Keratinocyte (primary cell): ENCODE results near the gene ARHGAP24.

ENCODE experiments used
- EZH2 ChIP-seq: IDR thresholded peaks from one replicate; pipeline ENCODE4 v1.6.1; 2012; ENCODE audit warnings: inconsistent platforms, mild to moderate bottlenecking, low read length, moderate library complexity
- TF ChIP-seq, protein P1 (sequence below), 3 experiments: IDR thresholded peaks in 1 of 3; conservative IDR thresholded peaks in 1 of 3; optimal IDR thresholded peaks in 1 of 3; 2 replicates in 2 of 3; 3 replicates in 1 of 3; pipeline versions ENCODE3 to v1.5.1; 2011; ENCODE audit warnings: low read length in 3 of 3, mild to moderate bottlenecking in 3 of 3, moderate library complexity in 2 of 3, control low read depth in 1 of 3, inconsistent platforms in 1 of 3; ENCODE audit not compliant: insufficient read depth in 2 of 3; ENCODE audit errors: extremely low read depth in 1 of 3

DNA sequence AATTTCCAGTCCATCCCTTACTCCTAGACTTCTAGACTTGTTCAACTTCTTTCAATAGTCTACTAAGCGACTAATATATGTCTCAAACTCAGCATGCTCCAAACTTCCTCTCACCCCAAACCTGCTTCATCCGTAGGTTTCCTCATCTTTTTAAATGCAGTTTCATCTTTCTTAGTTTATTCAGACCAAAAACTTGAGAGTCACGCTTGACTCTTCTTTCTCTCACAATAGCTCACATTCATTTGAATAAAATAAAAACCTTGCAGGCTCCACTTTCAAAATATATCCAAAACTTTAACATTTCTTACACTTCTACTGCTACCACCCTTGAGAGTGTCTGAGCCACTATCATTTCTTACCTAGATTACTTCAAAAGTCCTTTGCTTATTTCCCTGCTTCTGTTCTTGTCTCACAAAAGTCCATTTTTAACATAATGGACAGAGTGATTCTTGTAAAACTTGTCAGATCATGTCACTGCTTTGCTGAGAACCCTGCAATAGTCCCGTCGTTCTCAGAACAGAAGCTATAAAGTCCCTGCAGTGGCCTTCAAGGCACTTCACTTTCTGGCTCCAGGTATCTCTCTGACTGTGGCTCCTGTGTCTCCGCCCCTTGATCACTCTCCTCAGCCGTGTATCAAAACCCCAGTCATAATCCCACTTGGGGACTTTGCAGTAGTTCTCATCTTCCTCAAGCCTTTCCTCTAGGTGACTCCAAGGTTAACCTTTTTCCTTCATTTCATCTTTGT lies 167.6 kb downstream of the ARHGAP24 start:
- TF ChIP-seq, protein P1, sequence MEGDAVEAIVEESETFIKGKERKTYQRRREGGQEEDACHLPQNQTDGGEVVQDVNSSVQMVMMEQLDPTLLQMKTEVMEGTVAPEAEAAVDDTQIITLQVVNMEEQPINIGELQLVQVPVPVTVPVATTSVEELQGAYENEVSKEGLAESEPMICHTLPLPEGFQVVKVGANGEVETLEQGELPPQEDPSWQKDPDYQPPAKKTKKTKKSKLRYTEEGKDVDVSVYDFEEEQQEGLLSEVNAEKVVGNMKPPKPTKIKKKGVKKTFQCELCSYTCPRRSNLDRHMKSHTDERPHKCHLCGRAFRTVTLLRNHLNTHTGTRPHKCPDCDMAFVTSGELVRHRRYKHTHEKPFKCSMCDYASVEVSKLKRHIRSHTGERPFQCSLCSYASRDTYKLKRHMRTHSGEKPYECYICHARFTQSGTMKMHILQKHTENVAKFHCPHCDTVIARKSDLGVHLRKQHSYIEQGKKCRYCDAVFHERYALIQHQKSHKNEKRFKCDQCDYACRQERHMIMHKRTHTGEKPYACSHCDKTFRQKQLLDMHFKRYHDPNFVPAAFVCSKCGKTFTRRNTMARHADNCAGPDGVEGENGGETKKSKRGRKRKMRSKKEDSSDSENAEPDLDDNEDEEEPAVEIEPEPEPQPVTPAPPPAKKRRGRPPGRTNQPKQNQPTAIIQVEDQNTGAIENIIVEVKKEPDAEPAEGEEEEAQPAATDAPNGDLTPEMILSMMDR (optimal IDR thresholded peaks at IDR 0.05 in 1 of 3, IDR thresholded peaks at IDR 0.05 in 1 of 3, conservative IDR thresholded peaks at IDR 0.05 in 1 of 3; ENCODE audit: extremely low read depth in 1 of 3, insufficient read depth in 2 of 3, low read length in 3 of 3): no peak
- no peak for TF ChIP-seq EZH2
